Parathyroid adenoma (tissue), 2 donors: ENCODE measurements around the gene PRKAR1B.

ENCODE experiments used
- H2AFZ ChIP-seq: fragments of 300-600 bp; sonication (generic); one replicate; pipeline ENCODE4 v1.7.0; 2017; ENCODE audit warnings: antibody characterized with exemption, mild to moderate bottlenecking
- H3K27ac ChIP-seq: fragments of 300-600 bp; sonication (generic); one replicate; pipeline ENCODE4 v1.7.0; 2017
- H3K27me3 ChIP-seq: fragments of 300-600 bp; sonication (generic); one replicate; pipeline ENCODE4 v1.7.0; 2017; ENCODE audit warnings: low read length; ENCODE audit not compliant: control insufficient read depth, insufficient read depth
- H3K36me3 ChIP-seq: fragments of 300-600 bp; sonication (generic); one replicate; pipeline ENCODE4 v1.7.0; 2017; ENCODE audit warnings: low read length; ENCODE audit not compliant: control insufficient read depth, insufficient read depth
- H3K4me1 ChIP-seq: fragments of 300-600 bp; sonication (generic); one replicate; pipeline ENCODE4 v1.7.0; 2017; ENCODE audit warnings: control low read depth
- H3K4me2 ChIP-seq: fragments of 300-600 bp; sonication (generic); one replicate; pipeline ENCODE4 v1.7.0; 2017; ENCODE audit warnings: low read length
- H3K4me3 ChIP-seq: fragments of 300-600 bp; sonication (generic); one replicate; pipeline ENCODE4 v1.7.0; 2017; ENCODE audit warnings: low read depth, low read length
- H3K79me2 ChIP-seq: fragments of 300-600 bp; sonication (generic); one replicate; pipeline ENCODE4 v1.7.0; 2017; ENCODE audit warnings: control low read depth
- H3K9ac ChIP-seq: fragments of 300-600 bp; sonication (generic); one replicate; pipeline ENCODE4 v1.7.0; 2017; ENCODE audit warnings: mild to moderate bottlenecking
- H3K9me3 ChIP-seq: fragments of 300-600 bp; sonication (generic); one replicate; pipeline ENCODE4 v1.7.0; 2017; ENCODE audit warnings: low read length; ENCODE audit not compliant: control insufficient read depth
- TF ChIP-seq, protein P1 (sequence below): fragments of 300-600 bp; sonication (generic); IDR thresholded peaks from one replicate; pipeline ENCODE4 v1.7.0; 2017; ENCODE audit warnings: antibody characterized with exemption, mild to moderate bottlenecking
- donor health status: primary hyperparathyroidism.

Gene PRKAR1B

GRCh38 chr7:544338-545221 lies 182.5 kb downstream of the PRKAR1B start:
- Histone ChIP-seq H3K4me2 (no peak overlapping the region), H3K36me3 (no peaks in the 10 kb centered on the region), H3K27ac (no peak overlapping the region), H3K27me3 (no peaks in the 10 kb centered on the region), H3K9ac (no peak overlapping the region), H3K9me3 (no peaks in the 10 kb centered on the region), H3K79me2 (no peaks in the 10 kb centered on the region), H2AFZ (no peak overlapping the region), H3K4me1 (no peaks in the 10 kb centered on the region), H3K4me3 (no peak overlapping the region)
- TF ChIP-seq, protein P1, sequence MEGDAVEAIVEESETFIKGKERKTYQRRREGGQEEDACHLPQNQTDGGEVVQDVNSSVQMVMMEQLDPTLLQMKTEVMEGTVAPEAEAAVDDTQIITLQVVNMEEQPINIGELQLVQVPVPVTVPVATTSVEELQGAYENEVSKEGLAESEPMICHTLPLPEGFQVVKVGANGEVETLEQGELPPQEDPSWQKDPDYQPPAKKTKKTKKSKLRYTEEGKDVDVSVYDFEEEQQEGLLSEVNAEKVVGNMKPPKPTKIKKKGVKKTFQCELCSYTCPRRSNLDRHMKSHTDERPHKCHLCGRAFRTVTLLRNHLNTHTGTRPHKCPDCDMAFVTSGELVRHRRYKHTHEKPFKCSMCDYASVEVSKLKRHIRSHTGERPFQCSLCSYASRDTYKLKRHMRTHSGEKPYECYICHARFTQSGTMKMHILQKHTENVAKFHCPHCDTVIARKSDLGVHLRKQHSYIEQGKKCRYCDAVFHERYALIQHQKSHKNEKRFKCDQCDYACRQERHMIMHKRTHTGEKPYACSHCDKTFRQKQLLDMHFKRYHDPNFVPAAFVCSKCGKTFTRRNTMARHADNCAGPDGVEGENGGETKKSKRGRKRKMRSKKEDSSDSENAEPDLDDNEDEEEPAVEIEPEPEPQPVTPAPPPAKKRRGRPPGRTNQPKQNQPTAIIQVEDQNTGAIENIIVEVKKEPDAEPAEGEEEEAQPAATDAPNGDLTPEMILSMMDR = no peak

- H3K4me2 ChIP-seq = no peak overlapping the region
Measured at GRCh38 chr7:543501-544337, 183.4 kb downstream of the PRKAR1B start.

GRCh38 chr7:542713-543500 lies 184.2 kb downstream of the PRKAR1B start:
- Histone ChIP-seq H3K27ac (no peak overlapping the region), H3K9ac (no peak overlapping the region), H3K4me1 (no peaks in the 10 kb centered on the region), H2AFZ (no peak overlapping the region), H3K36me3 (no peaks in the 10 kb centered on the region), H3K27me3 (no peaks in the 10 kb centered on the region), H3K9me3 (no peaks in the 10 kb centered on the region), H3K79me2 (no peaks in the 10 kb centered on the region), H3K4me3 (no peak overlapping the region), H3K4me2 (no peak overlapping the region)
- TF ChIP-seq, protein P1 = no peak

More at GRCh38 chr7:543501-544337, 183.4 kb downstream of the PRKAR1B start:
- Histone ChIP-seq H3K27me3 (no peaks in the 10 kb centered on the region), H3K27ac (no peak overlapping the region), H3K9ac (no peak overlapping the region), H3K36me3 (no peaks in the 10 kb centered on the region), H3K4me3 (no peak overlapping the region), H2AFZ (no peak overlapping the region), H3K4me1 (no peaks in the 10 kb centered on the region), H3K79me2 (no peaks in the 10 kb centered on the region), H3K9me3 (no peaks in the 10 kb centered on the region)
- TF ChIP-seq, protein P1 = no peak

GRCh38 chr7:542131-542712 lies 184.9 kb downstream of the PRKAR1B start:
- H2AFZ ChIP-seq = no peak overlapping the region
- TF ChIP-seq, protein P1 = no peak
- no peak overlapping the region for H3K4me2 ChIP-seq
- H3K27ac ChIP-seq = no peak overlapping the region
- H3K36me3 ChIP-seq = no peaks in the 10 kb centered on the region
- H3K79me2 ChIP-seq = no peaks in the 10 kb centered on the region
- no peak overlapping the region for H3K4me3 ChIP-seq
- H3K27me3 ChIP-seq = no peaks in the 10 kb centered on the region
- H3K9me3 ChIP-seq = no peaks in the 10 kb centered on the region
- H3K4me1 ChIP-seq = no peaks in the 10 kb centered on the region
- no peak overlapping the region for H3K9ac ChIP-seq
